Hepatic stellate cell (primary cell): ENCODE results near the gene RUNX1.

Experiments used
- DNase-seq: peaks from one replicate; pipeline ENCODE4 v3.0.0; 2011; ENCODE audit warnings: low spot score

Gene RUNX1

GRCh38 chr21:34897828-34898227 lies 151.3 kb downstream of the RUNX1 start:
- no peak for DNase-seq

GRCh38 chr21:34894401-34894800 lies 154.7 kb downstream of the RUNX1 start:
- no peak for DNase-seq

- DNase-seq, result peak; percentile 17
These were observed 156.9 kb downstream of the RUNX1 start for GRCh38 chr21:34892209-34892608.

- DNase-seq, result no peak
These were observed 157.5 kb downstream of the RUNX1 start for GRCh38 chr21:34891613-34891943.

GRCh38 chr21:34890724-34891612 lies 158.1 kb downstream of the RUNX1 start:
- DNase-seq, result peak; percentile 46

- DNase-seq, result no peak
These were observed 158.7 kb downstream of the RUNX1 start for GRCh38 chr21:34890470-34890723.

GRCh38 chr21:34889676-34890469 lies 159.2 kb downstream of the RUNX1 start:
- peak; percentile 86 for DNase-seq

- DNase-seq, result peak; percentile 61
These were observed 159.8 kb downstream of the RUNX1 start for GRCh38 chr21:34889320-34889675.

GRCh38 chr21:34888569-34889319 lies 160.4 kb downstream of the RUNX1 start:
- DNase-seq, result peak; percentile 96

GRCh38 chr21:34887725-34888568 lies 161.2 kb downstream of the RUNX1 start:
- DNase-seq, result peak; percentile 95

- DNase-seq, result peak; percentile 45
These were observed 162.0 kb downstream of the RUNX1 start for GRCh38 chr21:34887105-34887442.

GRCh38 chr21:34886240-34887104 lies 162.6 kb downstream of the RUNX1 start:
- DNase-seq, result no peak

GRCh38 chr21:34885626-34886239 lies 163.4 kb downstream of the RUNX1 start:
- no peak for DNase-seq

- DNase-seq, result no peak
These were observed 164.0 kb downstream of the RUNX1 start for GRCh38 chr21:34885125-34885524.

- no peak for DNase-seq
These were observed 164.7 kb downstream of the RUNX1 start for GRCh38 chr21:34884346-34884929.

GRCh38 chr21:34883491-34884271 lies 165.4 kb downstream of the RUNX1 start:
- no peak for DNase-seq

GRCh38 chr21:34882719-34883131 lies 166.4 kb downstream of the RUNX1 start:
- DNase-seq, result no peak

GRCh38 chr21:34881839-34882371 lies 167.2 kb downstream of the RUNX1 start:
- DNase-seq, result peak; percentile 68

GRCh38 chr21:34881421-34881820 lies 167.7 kb downstream of the RUNX1 start:
- DNase-seq, result peak; percentile 50
